Measurements from ENCODE around the gene OR52H1. TPM values are rescaled to one million over a fixed set of nuclear protein-coding genes. Genes with fewer than 3 reads are reported as not detected.
"Not testable (repeated sequence)": the region's sequence is repeated elsewhere in the genome, so short reads cannot be mapped to it uniquely, and the experiment has no call there.

Gene OR52H1
- total RNA-seq: not detected
- long read RNA-seq: 0 reads

- DNase-seq (ENCODE audit: low spot score): no peak
Observed at GRCh38 chr11:5548440-5548839, at the start of gene OR52H1. OR52H1 (minus strand) TSS chr11:5548540; CDS start chr11:5545505, 3,035 bp downstream.

GRCh38 chr11:5597953-5598352, 49.6 kb upstream of the OR52H1 start:
- no peak for DNase-seq (ENCODE audit: low spot score)

GRCh38 chr11:5596607-5597201, 48.4 kb upstream of the OR52H1 start, which contains the start of gene TRIM6:
TRIM6 (plus strand) TSS chr11:5596637; CDS start chr11:5596898, 261 bp downstream.
- no peak for DNase-seq (ENCODE audit: low spot score)

GRCh38 chr11:5593146-5593545, 44.8 kb upstream of the OR52H1 start:
- DNase-seq (ENCODE audit: low spot score): no peak

GRCh38 chr11:5592615-5593014, 44.3 kb upstream of the OR52H1 start:
- no peak for DNase-seq (ENCODE audit: low spot score)

GRCh38 chr11:5591613-5592012, 43.3 kb upstream of the OR52H1 start:
- no peak for DNase-seq (ENCODE audit: low spot score)

- not testable (repeated sequence) for DNase-seq (ENCODE audit: low spot score)
Observed at GRCh38 chr11:5589906-5590305, 41.6 kb upstream of the OR52H1 start.

GRCh38 chr11:5584458-5584857, 36.1 kb upstream of the OR52H1 start:
- not testable (repeated sequence) for DNase-seq (ENCODE audit: low spot score)

GRCh38 chr11:5581014-5581413, 32.7 kb upstream of the OR52H1 start:
- no peak for DNase-seq (ENCODE audit: low spot score)

- DNase-seq (ENCODE audit: low spot score): no peak
Observed at GRCh38 chr11:5580577-5580976, 32.2 kb upstream of the OR52H1 start, which contains the start of gene OR52B6. OR52B6 (plus strand) TSS chr11:5580877; CDS start chr11:5580877, 0 bp downstream.

- no peak for DNase-seq (ENCODE audit: low spot score)
Observed at GRCh38 chr11:5577101-5577500, 28.8 kb upstream of the OR52H1 start.

GRCh38 chr11:5575152-5575551, 26.8 kb upstream of the OR52H1 start:
- DNase-seq (ENCODE audit: low spot score): no peak

GRCh38 chr11:5574654-5575053, 26.3 kb upstream of the OR52H1 start:
- DNase-seq (ENCODE audit: low spot score): no peak

GRCh38 chr11:5564259-5565019, 16.1 kb upstream of the OR52H1 start:
- no peak for DNase-seq (ENCODE audit: low spot score)

- no peak for DNase-seq (ENCODE audit: low spot score)
Observed at GRCh38 chr11:5557751-5558150, 9.4 kb upstream of the OR52H1 start.

- no peak for DNase-seq (ENCODE audit: low spot score)
Observed at GRCh38 chr11:5556596-5557188, 8.4 kb upstream of the OR52H1 start.

- no peak for DNase-seq (ENCODE audit: low spot score)
Observed at GRCh38 chr11:5553343-5553742, 5.0 kb upstream of the OR52H1 start.

GRCh38 chr11:5550440-5551095, 2.2 kb upstream of the OR52H1 start:
- no peak for DNase-seq (ENCODE audit: low spot score)

- no peak for DNase-seq (ENCODE audit: low spot score)
Observed at GRCh38 chr11:5547982-5548381, 358 bp downstream of the OR52H1 start.

GRCh38 chr11:5546457-5546856, 1.9 kb downstream of the OR52H1 start:
- no peak for DNase-seq (ENCODE audit: low spot score)

GRCh38 chr11:5541427-5541826, 6.9 kb downstream of the OR52H1 start:
- DNase-seq (ENCODE audit: low spot score): no peak

- DNase-seq (ENCODE audit: low spot score): no peak
Observed at GRCh38 chr11:5536482-5536881, 11.9 kb downstream of the OR52H1 start.
